Dedifferentiated amniotic fluid mesenchymal stem cell (primary cell): ENCODE measurements around the gene PHF2.

Experiments
- DNase-seq: peaks from one replicate; pipeline ENCODE4 v3.0.0-alpha.2; 2016; ENCODE audit errors: extremely low spot score

Gene PHF2

GRCh38 chr9:93652604-93653592, 76.5 kb downstream of the PHF2 start:
- no peak for DNase-seq

DNA sequence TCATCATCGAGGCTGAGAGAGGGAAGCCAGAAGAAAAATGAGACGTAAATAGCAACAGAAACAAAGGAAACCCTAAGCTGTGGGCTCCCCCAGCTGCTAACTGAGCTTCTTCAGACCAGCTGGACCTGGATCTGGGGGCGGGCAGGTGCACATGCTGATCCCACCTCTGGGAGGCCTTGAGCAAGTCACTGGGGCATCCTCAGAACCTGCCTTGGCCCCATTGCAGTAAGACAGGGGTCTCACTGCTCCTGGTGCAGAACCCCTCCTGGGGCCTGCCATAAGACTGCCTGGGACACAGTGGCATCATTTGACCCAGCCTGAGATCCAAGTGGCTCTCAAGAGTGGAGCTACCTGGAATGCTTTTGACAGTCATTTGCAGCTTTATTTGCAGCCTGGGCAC, 77.4 kb downstream of the PHF2 start:
- DNase-seq: no peak

DNA sequence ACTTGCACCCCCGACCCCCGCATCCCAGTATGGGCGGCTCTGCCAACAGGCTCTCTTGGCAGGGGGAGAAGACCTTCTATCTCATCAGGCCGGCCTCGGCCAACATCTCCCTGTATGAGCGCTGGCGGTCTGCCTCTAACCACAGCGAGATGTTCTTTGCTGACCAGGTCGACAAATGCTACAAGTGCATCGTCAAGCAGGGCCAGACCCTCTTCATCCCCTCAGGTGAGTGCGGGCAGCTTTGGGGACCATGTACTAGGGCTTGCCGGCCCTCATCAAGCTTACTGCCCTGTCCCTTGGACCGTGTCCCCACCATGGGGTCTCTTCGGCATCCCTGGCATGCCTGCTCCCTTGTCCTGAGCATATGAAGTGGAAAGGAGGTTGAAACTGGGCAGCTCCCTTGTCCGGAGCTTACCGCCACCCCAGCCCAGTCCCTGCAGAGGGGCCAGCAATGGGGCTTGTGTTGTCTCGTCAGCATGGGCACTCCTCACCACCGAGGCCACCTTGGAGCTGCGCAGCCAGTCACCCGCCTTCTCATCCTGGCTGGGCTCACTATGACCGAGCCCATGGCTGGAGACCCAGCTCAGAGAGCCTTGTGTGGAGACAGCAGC, 78.1 kb downstream of the PHF2 start:
- DNase-seq: no peak

GRCh38 chr9:93655621-93656425, 79.4 kb downstream of the PHF2 start:
- DNase-seq: no peak

GRCh38 chr9:93656426-93657239, 80.2 kb downstream of the PHF2 start:
- no peak for DNase-seq

DNA sequence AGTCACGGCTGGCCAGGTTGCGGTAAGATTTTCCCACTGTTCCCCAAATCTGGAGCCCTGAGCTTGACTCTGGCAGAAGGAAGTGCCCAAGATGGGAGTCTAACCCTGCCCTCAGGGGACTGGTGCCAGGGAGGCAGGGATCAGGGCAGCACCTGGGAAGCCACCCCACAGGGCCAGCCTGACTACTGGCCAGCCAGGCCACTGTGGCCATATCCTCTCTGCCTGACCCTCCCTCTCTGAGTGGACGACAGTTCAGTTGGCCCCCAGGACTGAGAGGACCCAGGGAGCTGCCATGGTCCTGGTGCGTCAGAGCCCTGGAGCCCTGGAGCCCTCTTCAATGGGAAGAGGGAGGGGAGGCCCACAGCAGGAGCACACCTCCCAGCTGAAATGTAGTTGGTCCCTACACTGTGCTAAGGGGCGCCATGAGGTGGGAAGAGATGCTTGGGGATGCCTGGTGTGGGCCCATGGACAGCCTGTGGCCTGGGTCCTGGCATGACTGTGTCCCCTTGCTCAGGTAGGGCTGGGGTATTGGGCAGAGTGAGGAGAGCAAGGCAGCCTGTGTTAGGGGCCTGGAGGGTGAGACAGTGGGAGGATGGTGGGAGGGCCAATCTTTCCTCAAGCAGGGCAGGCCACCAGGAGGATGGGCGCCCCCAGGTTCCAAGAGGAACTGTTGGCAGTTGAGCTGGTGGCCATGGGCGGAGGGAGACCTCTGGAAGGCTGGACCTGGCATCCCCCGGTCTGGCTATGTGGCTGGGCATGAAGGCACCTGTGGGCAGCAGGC, 81.1 kb downstream of the PHF2 start:
- DNase-seq: no peak

GRCh38 chr9:93658184-93658925, 82.0 kb downstream of the PHF2 start:
- no peak for DNase-seq

GRCh38 chr9:93659044-93659836, 82.9 kb downstream of the PHF2 start:
- DNase-seq: no peak

- no peak for DNase-seq
These were observed 83.4 kb downstream of the PHF2 start for GRCh38 chr9:93659837-93660177.

GRCh38 chr9:93660352-93661046, 84.1 kb downstream of the PHF2 start:
- DNase-seq: no peak

- DNase-seq: no peak
These were observed 85.2 kb downstream of the PHF2 start for GRCh38 chr9:93661591-93661990.

DNA sequence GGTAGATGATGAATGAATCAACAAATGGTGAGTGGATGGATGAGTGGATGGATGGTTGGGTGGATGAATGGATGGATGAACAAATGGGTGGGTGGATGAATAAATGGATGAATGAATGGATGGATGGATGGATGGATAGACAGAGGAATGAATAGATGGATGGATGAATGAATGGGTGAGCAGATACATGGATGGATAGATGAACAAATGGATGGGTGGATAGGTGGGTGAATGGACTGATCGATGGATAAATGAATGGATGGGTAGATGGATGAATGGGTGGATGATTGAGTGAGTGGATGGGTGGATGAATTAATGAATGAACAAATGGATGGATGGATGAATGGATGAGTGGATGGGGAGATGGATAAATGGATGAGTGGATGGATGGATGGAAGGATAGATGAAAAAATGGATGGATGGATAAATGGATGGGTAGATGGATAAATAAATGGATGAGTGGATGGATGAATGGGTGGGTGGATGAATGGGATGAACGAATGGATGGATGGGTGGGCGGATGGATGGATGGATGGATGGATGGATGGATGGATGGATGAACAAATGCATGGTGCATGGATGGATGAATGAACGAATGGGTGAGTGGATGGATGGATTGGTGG, 85.7 kb downstream of the PHF2 start:
- DNase-seq: no peak

GRCh38 chr9:93662952-93663572, 86.7 kb downstream of the PHF2 start:
- DNase-seq: no peak

- DNase-seq: no peak
These were observed 87.6 kb downstream of the PHF2 start for GRCh38 chr9:93663877-93664548.

DNA sequence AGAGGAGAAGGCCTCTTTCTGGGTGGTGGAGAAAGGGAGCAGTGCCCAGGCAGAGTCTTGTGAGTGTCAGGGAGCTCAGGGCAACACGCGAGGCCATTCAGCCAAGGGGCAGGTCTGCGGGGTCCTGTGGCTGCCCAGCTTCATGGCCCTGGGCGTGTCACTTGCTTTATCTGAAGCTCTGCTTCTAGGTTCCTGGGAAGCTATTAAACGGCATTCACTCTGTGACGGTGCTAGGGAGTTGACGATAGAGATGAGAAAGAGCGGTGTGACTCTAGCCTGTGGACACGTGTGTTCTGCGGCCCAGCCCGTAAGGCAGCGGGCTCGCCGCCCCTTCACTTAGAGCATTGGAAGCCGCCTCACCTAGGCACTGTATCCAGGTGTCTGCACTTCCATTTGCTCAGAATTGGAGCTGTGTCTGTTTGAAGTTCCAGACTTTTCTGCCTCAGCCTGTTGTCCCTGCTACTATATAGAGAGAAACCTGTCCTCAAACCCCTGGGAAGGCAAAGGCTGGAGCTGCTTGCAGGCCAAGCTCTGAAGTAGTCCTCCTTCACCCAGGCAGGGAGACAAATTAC, 88.3 kb downstream of the PHF2 start:
- no peak for DNase-seq

- no peak for DNase-seq
These were observed 88.8 kb downstream of the PHF2 start for GRCh38 chr9:93665128-93665636.
